HG03457 (cell line): ENCODE data around the gene CTDSPL2.
"Not testable (repeated sequence)": the region's sequence is repeated elsewhere in the genome, so short reads cannot be mapped to it uniquely, and the experiment has no call there.

Source experiments
- ATAC-seq: cut with Tn5 transposase; IDR thresholded peaks from one replicate; pipeline ENCODE4 v1.9.1; 2021; ENCODE audit warnings: moderate number of reproducible peaks; ENCODE audit not compliant: unreplicated experiment

CTDSPL2 gene

GRCh38 chr15:44426975-44427755 is at the start of gene CTDSPL2:
Gene CTDSPL2 (plus strand): TSS chr15:44427629. CDS start chr15:44459015, 31,386 bp downstream.
- ATAC-seq = peak; percentile 91

GRCh38 chr15:44381236-44381635 is 46.2 kb upstream of the CTDSPL2 start:
- no peak for ATAC-seq

- ATAC-seq = no peak
Observed at GRCh38 chr15:44385344-44385942, 42.0 kb upstream of the CTDSPL2 start.

- ATAC-seq = no peak
Observed at GRCh38 chr15:44394062-44394461, 33.4 kb upstream of the CTDSPL2 start.

GRCh38 chr15:44394562-44394961 is 32.9 kb upstream of the CTDSPL2 start:
- no peak for ATAC-seq

GRCh38 chr15:44397869-44398268 is 29.6 kb upstream of the CTDSPL2 start:
- ATAC-seq = no peak

- no peak for ATAC-seq
Observed at GRCh38 chr15:44414001-44414400, 13.4 kb upstream of the CTDSPL2 start.

- ATAC-seq = peak; percentile 10
Observed at GRCh38 chr15:44427756-44428724, 611 bp downstream of the CTDSPL2 start.

GRCh38 chr15:44435893-44436667 is 8.7 kb downstream of the CTDSPL2 start:
- no peak for ATAC-seq

GRCh38 chr15:44438402-44438801 is 11.0 kb downstream of the CTDSPL2 start:
- no peak for ATAC-seq

GRCh38 chr15:44441095-44441501 is 13.7 kb downstream of the CTDSPL2 start:
- ATAC-seq = no peak

- ATAC-seq = no peak
Observed at GRCh38 chr15:44443515-44443914, 16.1 kb downstream of the CTDSPL2 start.

GRCh38 chr15:44447772-44448376 is 20.4 kb downstream of the CTDSPL2 start:
- no peak for ATAC-seq

GRCh38 chr15:44450172-44450571 is 22.7 kb downstream of the CTDSPL2 start:
- no peak for ATAC-seq

- ATAC-seq = not testable (repeated sequence)
Observed at GRCh38 chr15:44453578-44454283, 26.3 kb downstream of the CTDSPL2 start.

GRCh38 chr15:44458429-44458828 is 31.0 kb downstream of the CTDSPL2 start:
- ATAC-seq = no peak

- ATAC-seq = no peak
Observed at GRCh38 chr15:44468709-44469385, 41.4 kb downstream of the CTDSPL2 start.

- ATAC-seq = no peak
Observed at GRCh38 chr15:44471885-44472455, 44.5 kb downstream of the CTDSPL2 start.

GRCh38 chr15:44479343-44479742 is 51.9 kb downstream of the CTDSPL2 start:
- no peak for ATAC-seq
